AG04449 (cell line): ENCODE results near the gene TRIM40.
"Not testable (repeated sequence)": the region's sequence is repeated elsewhere in the genome, so short reads cannot be mapped to it uniquely, and the experiment has no call there.

Experiments used
- CTCF ChIA-PET: fragments of 350-600 bp; formaldehyde crosslinking; extraction: SDS; loops from one replicate; lab custom pipeline; 2021; ENCODE audit warnings: antibody characterized with exemption; lab: Yijun Ruan, JAX
- POLR2A ChIA-PET: fragments of 400-600, 350-600 bp; formaldehyde crosslinking; extraction: SDS; loops from one replicate; lab custom pipeline; 2020; ENCODE audit warnings: antibody characterized with exemption, inconsistent platforms; lab: Yijun Ruan, JAX
- DNase-seq: peaks from one replicate; pipeline ENCODE4 v3.0.0-alpha.2; 2010; ENCODE audit warnings: low read depth, low spot score
- H3K4me3 ChIP-seq: 2 replicates; pipeline ENCODE4 v1.5.1; 2011; ENCODE audit warnings: low read depth, mild to moderate bottlenecking, control low read depth, low read length
- TF ChIP-seq, protein P1 (sequence below): IDR thresholded peaks from one replicate; pipeline ENCODE4 v1.5.1; 2011; ENCODE audit warnings: mild to moderate bottlenecking, moderate library complexity, low read length, control low read depth, inconsistent platforms; ENCODE audit not compliant: insufficient read depth; ENCODE audit errors: missing control alignments

The TRIM40 gene

DNA sequence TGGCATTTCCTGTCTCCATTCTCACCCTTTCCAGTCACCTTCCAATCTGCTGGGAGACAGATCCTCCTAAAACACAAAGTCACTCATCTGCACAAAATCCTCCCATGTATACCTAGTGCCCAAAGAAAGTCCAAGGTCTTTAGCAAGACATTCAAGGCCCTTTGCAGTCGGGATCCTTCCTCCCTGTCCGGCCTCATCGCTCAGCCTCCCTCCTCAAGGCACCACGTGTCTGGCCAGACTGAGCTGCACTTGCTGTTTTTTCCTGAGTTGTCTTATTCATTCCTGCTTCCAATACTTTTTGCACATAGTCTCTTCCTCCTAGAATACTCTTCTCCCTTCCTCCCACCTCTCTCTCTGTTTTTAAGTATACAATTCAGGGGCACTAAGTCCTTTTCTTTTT is 28.8 kb downstream of the TRIM40 start:
- ChIA-PET CTCF (interaction anchor here (0.6 to 1.2 kb wide), 2 partner anchors 15 to 34 kb away, joined by 3 read pairs; no protein-coding TSS in a partner anchor), POLR2A (no interaction called here)
- TF ChIP-seq, protein P1, sequence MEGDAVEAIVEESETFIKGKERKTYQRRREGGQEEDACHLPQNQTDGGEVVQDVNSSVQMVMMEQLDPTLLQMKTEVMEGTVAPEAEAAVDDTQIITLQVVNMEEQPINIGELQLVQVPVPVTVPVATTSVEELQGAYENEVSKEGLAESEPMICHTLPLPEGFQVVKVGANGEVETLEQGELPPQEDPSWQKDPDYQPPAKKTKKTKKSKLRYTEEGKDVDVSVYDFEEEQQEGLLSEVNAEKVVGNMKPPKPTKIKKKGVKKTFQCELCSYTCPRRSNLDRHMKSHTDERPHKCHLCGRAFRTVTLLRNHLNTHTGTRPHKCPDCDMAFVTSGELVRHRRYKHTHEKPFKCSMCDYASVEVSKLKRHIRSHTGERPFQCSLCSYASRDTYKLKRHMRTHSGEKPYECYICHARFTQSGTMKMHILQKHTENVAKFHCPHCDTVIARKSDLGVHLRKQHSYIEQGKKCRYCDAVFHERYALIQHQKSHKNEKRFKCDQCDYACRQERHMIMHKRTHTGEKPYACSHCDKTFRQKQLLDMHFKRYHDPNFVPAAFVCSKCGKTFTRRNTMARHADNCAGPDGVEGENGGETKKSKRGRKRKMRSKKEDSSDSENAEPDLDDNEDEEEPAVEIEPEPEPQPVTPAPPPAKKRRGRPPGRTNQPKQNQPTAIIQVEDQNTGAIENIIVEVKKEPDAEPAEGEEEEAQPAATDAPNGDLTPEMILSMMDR: no peak
- no peak for DNase-seq
- no peak overlapping the region for H3K4me3 ChIP-seq

DNA sequence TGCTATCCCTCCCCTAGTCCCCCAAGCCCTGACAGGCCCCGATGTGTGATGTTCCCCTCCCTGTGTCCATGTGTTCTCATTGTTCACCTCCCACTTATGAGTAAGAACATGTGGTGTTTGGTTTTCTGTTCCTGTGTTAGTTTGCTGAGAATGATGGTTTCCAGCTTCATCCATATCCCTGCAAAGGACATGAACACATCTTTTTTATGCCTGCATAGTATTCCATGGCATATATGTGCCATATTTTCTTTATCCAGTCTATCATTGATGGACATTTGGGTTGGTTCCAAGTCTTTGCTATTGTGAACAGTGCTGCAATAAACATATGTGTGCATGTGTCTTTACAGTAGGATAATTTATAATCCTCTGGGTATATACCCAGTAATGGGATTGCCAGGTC is 29.3 kb downstream of the TRIM40 start:
- DNase-seq, POLR2A ChIA-PET, H3K4me3 ChIP-seq: not testable (repeated sequence)
- CTCF ChIA-PET: interaction anchor here (0.6 to 1.6 kb wide), 5 partner anchors 15 to 511 kb away, joined by 3 to 4 read pairs (median 3); no protein-coding TSS in a partner anchor

DNA sequence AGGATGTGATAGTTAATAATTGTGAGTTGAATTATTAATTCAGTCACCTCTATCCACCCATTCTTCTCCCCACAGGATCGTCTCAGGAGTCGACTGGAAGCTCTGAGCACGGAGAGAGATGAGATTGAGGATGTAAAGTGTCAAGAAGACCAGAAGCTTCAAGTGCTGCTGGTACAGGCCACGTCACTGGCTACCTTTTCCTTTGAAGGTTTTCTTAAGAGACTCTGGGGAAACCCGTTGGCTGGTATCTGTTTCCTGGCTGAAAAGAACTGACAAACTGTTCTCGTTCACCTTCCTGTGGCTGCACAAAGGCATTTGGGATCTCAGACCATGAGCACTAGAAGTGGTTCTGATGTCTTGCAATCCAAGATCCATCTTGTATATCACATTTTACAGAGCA is 31.2 kb downstream of the TRIM40 start:
- CTCF ChIA-PET: interaction anchor here (1.0 to 2.2 kb wide), 6 partner anchors 16 to 320 kb away, joined by 3 to 18 read pairs (median 6); no protein-coding TSS in a partner anchor
- no peak overlapping the region for H3K4me3 ChIP-seq
- DNase-seq: no peak
- POLR2A ChIA-PET: no interaction called here
- TF ChIP-seq, protein P1: no peak

DNA sequence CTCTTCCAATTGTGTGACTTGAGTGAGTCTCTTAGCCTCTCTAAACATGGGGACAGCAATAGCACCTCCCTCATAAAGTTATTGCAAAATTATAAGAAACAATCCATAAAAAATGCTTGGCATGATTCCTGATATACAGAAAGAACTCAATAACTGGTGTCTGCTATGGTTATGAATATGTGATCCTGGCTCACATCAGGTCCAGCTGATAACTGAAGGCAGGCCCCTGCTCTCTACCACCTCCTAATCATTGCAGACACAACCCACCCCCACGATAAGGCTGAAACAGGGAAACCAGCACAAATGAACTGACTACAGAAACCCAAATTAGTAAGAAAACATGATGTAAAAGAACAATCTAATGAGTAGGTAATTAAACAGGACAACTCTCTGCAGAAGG is 32.8 kb downstream of the TRIM40 start:
- DNase-seq: no peak
- TF ChIP-seq, protein P1: no peak
- ChIA-PET POLR2A (no interaction called here), CTCF (interaction anchor here (0.8 to 2.2 kb wide), 5 partner anchors 9 to 67 kb away, joined by 3 to 18 read pairs (median 7); no protein-coding TSS in a partner anchor)
- H3K4me3 ChIP-seq: no peak overlapping the region

DNA sequence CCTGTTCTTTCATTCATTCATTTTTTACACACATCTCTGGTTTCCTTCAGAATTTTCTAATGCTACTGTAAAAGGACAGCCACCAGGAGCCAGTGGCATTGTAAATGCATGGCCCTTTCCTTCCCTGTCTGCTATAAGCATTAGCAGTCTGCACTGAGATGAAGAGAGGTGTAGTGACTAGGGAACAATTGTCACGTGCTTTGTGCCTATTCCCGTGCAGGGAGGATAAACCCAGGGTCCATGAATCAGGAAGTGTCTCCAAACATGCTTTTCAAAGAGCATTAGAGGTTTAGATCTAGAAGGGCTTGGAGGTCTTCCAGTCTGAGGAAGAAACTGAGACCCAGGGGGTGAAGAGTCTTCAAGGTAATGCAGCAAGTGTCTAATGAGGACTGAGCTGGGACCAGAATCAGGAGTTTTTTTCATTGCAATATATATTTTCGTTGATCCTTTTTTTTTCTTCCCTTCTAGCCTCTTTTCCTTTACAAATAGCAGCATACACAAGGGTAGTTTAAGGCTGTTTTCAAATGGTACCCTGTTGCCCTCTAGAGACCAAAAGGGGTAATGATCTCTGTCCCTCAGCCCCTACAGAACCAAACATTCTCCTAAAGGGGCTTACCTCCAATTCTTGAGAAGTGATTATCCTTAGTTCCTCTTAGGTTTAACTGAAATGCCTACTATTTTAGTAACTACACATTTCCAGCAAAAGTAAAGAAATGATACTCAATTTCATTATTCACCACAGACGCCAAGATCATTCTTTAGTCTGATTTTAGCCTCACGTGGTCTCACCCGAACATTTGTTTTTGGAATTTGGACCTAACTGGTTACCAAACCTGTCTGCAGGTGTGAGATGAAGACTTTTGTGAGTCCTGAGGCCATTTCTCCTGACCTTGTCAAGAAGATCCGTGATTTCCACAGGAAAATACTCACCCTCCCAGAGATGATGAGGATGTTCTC is 34.0 kb downstream of the TRIM40 start:
- POLR2A ChIA-PET: no interaction called here
- no peak overlapping the region for H3K4me3 ChIP-seq
- DNase-seq: peak; percentile 14
- CTCF ChIA-PET: interaction anchor here (0.6 to 2.3 kb wide), 12 partner anchors 15 to 442 kb away, joined by 3 to 11 read pairs (median 6); no protein-coding TSS in a partner anchor
- TF ChIP-seq, protein P1: peak; percentile 67

DNA sequence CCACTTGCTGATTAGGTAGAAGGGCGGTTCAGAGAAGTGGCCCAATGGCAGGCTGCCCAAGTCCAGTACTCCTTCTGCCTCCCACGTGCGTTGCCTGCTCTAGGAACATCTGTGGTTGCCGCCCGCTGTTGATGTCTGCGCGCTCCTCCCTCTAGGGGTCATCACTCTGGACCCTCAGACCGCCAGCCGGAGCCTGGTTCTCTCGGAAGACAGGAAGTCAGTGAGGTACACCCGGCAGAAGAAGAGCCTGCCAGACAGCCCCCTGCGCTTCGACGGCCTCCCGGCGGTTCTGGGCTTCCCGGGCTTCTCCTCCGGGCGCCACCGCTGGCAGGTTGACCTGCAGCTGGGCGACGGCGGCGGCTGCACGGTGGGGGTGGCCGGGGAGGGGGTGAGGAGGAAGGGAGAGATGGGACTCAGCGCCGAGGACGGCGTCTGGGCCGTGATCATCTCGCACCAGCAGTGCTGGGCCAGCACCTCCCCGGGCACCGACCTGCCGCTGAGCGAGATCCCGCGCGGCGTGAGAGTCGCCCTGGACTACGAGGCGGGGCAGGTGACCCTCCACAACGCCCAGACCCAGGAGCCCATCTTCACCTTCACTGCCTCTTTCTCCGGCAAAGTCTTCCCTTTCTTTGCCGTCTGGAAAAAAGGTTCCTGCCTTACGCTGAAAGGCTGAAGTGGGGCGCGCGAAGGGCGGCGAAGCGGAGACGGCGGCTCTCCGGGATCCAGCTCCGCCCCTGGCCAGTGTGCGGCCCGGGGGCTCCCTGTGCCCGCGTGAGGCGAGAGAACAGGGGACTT is 35.9 kb downstream of the TRIM40 start:
- POLR2A ChIA-PET: no interaction called here
- DNase-seq: no peak

More for the DNA sequence above, 35.9 kb downstream of the TRIM40 start:
- TF ChIP-seq, protein P1: no peak
- H3K4me3 ChIP-seq: no peak overlapping the region
- CTCF ChIA-PET: interaction anchor here (0.9 to 2.3 kb wide), 8 partner anchors 17 to 324 kb away, joined by 3 to 11 read pairs (median 6); no protein-coding TSS in a partner anchor
